Cardiac muscle cell (in vitro differentiated cells and primary cell): ENCODE measurements around the gene TMC2. TPM values are rescaled to one million over a fixed set of nuclear protein-coding genes. Genes with fewer than 3 reads are reported as not detected.

ENCODE experiments used
- DNase-seq, 2 donors: peaks; one replicate each; pipeline versions ENCODE4 v3.0.0 to v3.0.0-alpha.2; 2010 to 2017; ENCODE audit warnings: low read depth in 1 of 2, low spot score in 1 of 2
- H3K27ac ChIP-seq: fragments of 200-600 bp; sonication (generic); 2 replicates; pipeline ENCODE4 v1.5.1; 2016
- H3K27me3 ChIP-seq: fragments of 200-600 bp; sonication (generic); 2 replicates; pipeline ENCODE4 v1.6.0; 2016; ENCODE audit warnings: control low read depth
- H3K36me3 ChIP-seq: fragments of 200-600 bp; sonication (generic); 2 replicates; pipeline ENCODE4 v1.5.1; 2016; ENCODE audit warnings: control low read depth
- H3K4me1 ChIP-seq: fragments of 200-600 bp; sonication (generic); 2 replicates; pipeline ENCODE4 v1.8.1; 2017; ENCODE audit warnings: low read depth, mild to moderate bottlenecking, mixed run types
- H3K4me3 ChIP-seq: fragments of 200-600 bp; sonication (generic); 2 replicates; pipeline ENCODE4 v1.5.1; 2016; ENCODE audit warnings: mild to moderate bottlenecking
- H3K9me3 ChIP-seq: fragments of 200-600 bp; sonication (generic); 2 replicates; pipeline ENCODE4 v1.5.1; 2017; ENCODE audit warnings: low read depth, mild to moderate bottlenecking, control low read depth
- CTCF ChIP-seq: IDR thresholded peaks from 2 replicates; pipeline ENCODE4 v1.5.1; 2012; ENCODE audit warnings: low read depth, mild to moderate bottlenecking, low read length
- polyA plus RNA-seq: library from polyadenylated mRNA; unstranded; fragments of >200 nt; fragmentation: Nextera tagmentation; extraction: Ambion mirVana; gene quantifications from 2 replicates; pipeline ENCODE4 v1.2.1, GENCODE V29; 2016
- total RNA-seq: library from RNA; depleted of rRNA; stranded (reverse); fragments of >200 nt; gene quantifications from 2 replicates; pipeline ENCODE4 v1.2.3, GENCODE V29; 2016

Gene TMC2
- total and polyA plus RNA-seq, 2 experiments from 2014 or later: not detected

- H3K27me3 ChIP-seq: peaks cover 90% of the 10 kb centered on the region
- no peaks in the 10 kb centered on the region for H3K9me3 ChIP-seq
- peak overlapping the region; percentile 15 for H3K4me3 ChIP-seq
- H3K36me3 ChIP-seq: no peaks in the 10 kb centered on the region
- no peaks in the 10 kb centered on the region for H3K4me1 ChIP-seq
- peak in 1 of 2 donors; percentile 29 for DNase-seq
- H3K27ac ChIP-seq: no peak overlapping the region
- TF ChIP-seq CTCF: no peak
These were observed 22.4 kb downstream of the TMC2 start for GRCh38 chr20:2558581-2559278.

GRCh38 chr20:2559279-2559626 lies 22.9 kb downstream of the TMC2 start:
- Histone ChIP-seq H3K27ac (no peak overlapping the region), H3K9me3 (no peaks in the 10 kb centered on the region), H3K4me1 (no peaks in the 10 kb centered on the region), H3K27me3 (peaks cover 85% of the 10 kb centered on the region), H3K36me3 (no peaks in the 10 kb centered on the region), H3K4me3 (no peak overlapping the region)
- TF ChIP-seq CTCF: no peak
- DNase-seq: no peak

- Histone ChIP-seq H3K27ac (no peak overlapping the region), H3K4me1 (no peaks in the 10 kb centered on the region), H3K36me3 (no peaks in the 10 kb centered on the region), H3K27me3 (peaks cover 81% of the 10 kb centered on the region), H3K9me3 (no peaks in the 10 kb centered on the region), H3K4me3 (no peak overlapping the region)
- no peak for DNase-seq
- no peak for TF ChIP-seq CTCF
These were observed 23.3 kb downstream of the TMC2 start for GRCh38 chr20:2559651-2560050.

DNA sequence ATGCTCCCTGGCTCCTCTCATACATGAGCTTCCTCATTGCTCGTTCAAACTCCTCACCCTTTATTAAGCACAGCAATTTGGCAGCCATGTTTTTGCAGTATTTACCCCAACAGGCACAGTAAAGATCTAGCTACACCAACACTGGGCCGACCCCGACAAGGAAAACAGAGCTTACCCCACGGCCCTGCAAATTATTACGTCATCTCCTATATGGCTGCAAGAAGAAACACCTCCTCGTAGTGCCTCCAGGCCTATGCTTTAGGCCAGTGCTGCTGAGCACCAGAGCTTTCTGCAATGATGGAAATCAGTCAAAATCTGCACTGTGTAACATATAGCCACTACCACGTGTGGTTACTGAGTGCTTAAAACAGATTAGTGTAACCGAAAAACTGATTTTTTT lies 26.7 kb downstream of the TMC2 start:
- DNase-seq: no peak
- TF ChIP-seq CTCF: no peak
- Histone ChIP-seq H3K4me1 (no peaks in the 10 kb centered on the region), H3K36me3 (no peaks in the 10 kb centered on the region), H3K4me3 (no peak overlapping the region), H3K27me3 (peaks cover 55% of the 10 kb centered on the region), H3K9me3 (no peaks in the 10 kb centered on the region), H3K27ac (no peak overlapping the region)

GRCh38 chr20:2564406-2564805 lies 28.0 kb downstream of the TMC2 start:
- TF ChIP-seq CTCF: no peak
- Histone ChIP-seq H3K27me3 (peaks cover 54% of the 10 kb centered on the region), H3K9me3 (no peaks in the 10 kb centered on the region), H3K4me3 (no peak overlapping the region), H3K36me3 (no peaks in the 10 kb centered on the region), H3K27ac (no peak overlapping the region), H3K4me1 (no peaks in the 10 kb centered on the region)
- no peak for DNase-seq
